K562 (cell line): ENCODE data around the gene CC2D1A. TPM values are rescaled to one million over a fixed set of nuclear protein-coding genes. Genes with fewer than 3 reads are reported as not detected.

Source experiments
- ATAC-seq: fragments of 200-7000 bp; cut with Tn5 transposase; 3 replicates; pipeline ENCODE4 v1.9.1; 2020; ENCODE audit warnings: moderate library complexity
- BruUV-seq: library from RNA; stranded (reverse); fragments of 400-500 nt; replicated peaks from 2 replicates; lab custom pipeline; 2021; lab: Mats Ljungman, UMichigan
- CTCF ChIA-PET: fragments of 300-600 bp; formaldehyde crosslinking; extraction: SDS; loops from one replicate; lab custom pipeline; 2021; ENCODE audit warnings: low intra/inter-chr PET ratio; lab: Yijun Ruan, JAX
- POLR2A ChIA-PET: fragments of 300-600, 350-650 bp; sonication (Branson Sonifier 250); formaldehyde crosslinking; extraction: SDS; loops from one replicate; lab custom pipeline; 2021; ENCODE audit warnings: antibody characterized with exemption, inconsistent platforms; lab: Yijun Ruan, JAX
- DNase-seq, 4 experiments: peaks; one replicate each; pipeline versions ENCODE4 v3.0.0 to v3.0.0-alpha.2; 2011 to 2018; ENCODE audit warnings: low spot score in 3 of 4, mixed read lengths in 3 of 4; ENCODE audit errors: extremely low read depth in 1 of 4
- FAIRE-seq: peaks from 2 replicates; lab custom pipeline; 2011; peaks lifted over from hg19 to GRCh38; lab: Jason Lieb, UNC
- H2AFZ ChIP-seq: 2 replicates; pipeline ENCODE4 v1.6.0; 2011; ENCODE audit warnings: low read depth, low read length, control low read depth, inconsistent platforms
- H3K27ac ChIP-seq: fragments of 200-600 bp; 3 replicates; pipeline ENCODE4 v1.8.0; 2011; ENCODE audit warnings: low read depth, mild to moderate bottlenecking, control low read depth, inconsistent platforms, low read length, moderate library complexity, mixed read lengths; ENCODE audit errors: extremely low read depth
- H3K27me3 ChIP-seq, 2 experiments: fragments of 300-600 bp in 1 of 2; 2 replicates in 1 of 2; 3 replicates in 1 of 2; pipeline versions ENCODE4 v1.6.0 to v1.8.0; 2011; ENCODE audit warnings: inconsistent platforms in 2 of 2, low read length in 2 of 2, mild to moderate bottlenecking in 1 of 2, mixed read lengths in 1 of 2, moderate library complexity in 1 of 2; ENCODE audit not compliant: control insufficient read depth in 2 of 2, insufficient read depth in 2 of 2
- H3K36me3 ChIP-seq: fragments of 300-600 bp; 3 replicates; pipeline ENCODE4 v1.8.0; 2011; ENCODE audit warnings: mild to moderate bottlenecking, low read length, inconsistent platforms; ENCODE audit not compliant: control insufficient read depth, insufficient read depth
- H3K4me1 ChIP-seq, 2 experiments: fragments of 200-600 bp in 1 of 2; replicated peaks in 1 of 2; 2 replicates in 1 of 2; 3 replicates in 1 of 2; pipeline versions ENCODE4 v1.5.1 to v1.8.0; 2011; ENCODE audit warnings: inconsistent platforms in 2 of 2, low read length in 2 of 2, mild to moderate bottlenecking in 1 of 2, mixed read lengths in 1 of 2, moderate library complexity in 1 of 2; ENCODE audit not compliant: control insufficient read depth in 2 of 2, insufficient read depth in 2 of 2
- H3K4me2 ChIP-seq: 2 replicates; pipeline ENCODE4 v1.6.1; 2011; ENCODE audit warnings: low read length, control low read depth, inconsistent platforms, mixed read lengths; ENCODE audit not compliant: insufficient read depth
- H3K4me3 ChIP-seq: fragments of 200-600 bp; sonication (generic), shearing (Covaris generic); 2 replicates; pipeline ENCODE4 v1.5.1; 2016; ENCODE audit warnings: control low read depth, inconsistent platforms
- H3K79me2 ChIP-seq: fragments of 200-600 bp; 3 replicates; pipeline ENCODE4 v1.8.0; 2011; ENCODE audit warnings: low read length, inconsistent platforms; ENCODE audit not compliant: control insufficient read depth, insufficient read depth
- H3K9ac ChIP-seq, 2 experiments: 2 replicates each; pipeline versions ENCODE4 v1.6.0 to v1.6.1; 2011; ENCODE audit warnings: low read depth in 2 of 2, low read length in 2 of 2, control low read depth in 1 of 2, inconsistent platforms in 1 of 2, mild to moderate bottlenecking in 1 of 2, mixed read lengths in 1 of 2; ENCODE audit not compliant: insufficient read depth in 1 of 2
- H3K9me1 ChIP-seq: one replicate; pipeline ENCODE4 v1.6.0; 2011; ENCODE audit warnings: inconsistent platforms, mild to moderate bottlenecking, low read length, moderate library complexity; ENCODE audit not compliant: control insufficient read depth, insufficient read depth
- H3K9me3 ChIP-seq: replicated peaks from 2 replicates; pipeline ENCODE4 v1.5.1; 2011; ENCODE audit warnings: low read depth, low read length, inconsistent platforms; ENCODE audit not compliant: control insufficient read depth, insufficient read depth
- H4K20me1 ChIP-seq: replicated peaks from 2 replicates; pipeline ENCODE4 v1.6.1; 2011; ENCODE audit warnings: low read length, inconsistent platforms, mixed read lengths; ENCODE audit not compliant: control insufficient read depth, insufficient read depth
- BHLHE40 ChIP-seq: IDR thresholded peaks from 2 replicates; pipeline ENCODE4 v1.6.1; 2011; ENCODE audit warnings: low read length, improper control_type of control experiment
- CCAR2 ChIP-seq: fragments of 200-400 bp; formaldehyde crosslinking; IDR thresholded peaks from 2 replicates; pipeline ENCODE4 v1.6.1; 2017; ENCODE audit warnings: mild to moderate bottlenecking, low read depth, low read length
- GATA2 ChIP-seq: sonication (generic); formaldehyde crosslinking; IDR thresholded peaks from 2 replicates; pipeline ENCODE4 v1.4.0; 2020; ENCODE audit warnings: mild to moderate bottlenecking, missing genetic modification reagents
- JUND ChIP-seq, 2 experiments: IDR thresholded peaks; 2 replicates in 1 of 2; 3 replicates in 1 of 2; pipeline ENCODE4 v1.6.1; 2011; ENCODE audit warnings: borderline replicate concordance in 2 of 2, low read depth in 2 of 2, low read length in 2 of 2, improper control_type of control experiment in 1 of 2, missing biosample characterization in 1 of 2, missing genetic modification characterization in 1 of 2, missing genetic modification reagents in 1 of 2
- NR2C1 ChIP-seq, 2 experiments: fragments of 450-650 bp; IDR thresholded peaks; 2 replicates each; pipeline ENCODE4 v1.6.1; 2017; ENCODE audit warnings: mild to moderate bottlenecking in 2 of 2, antibody characterized with exemption in 1 of 2, inconsistent platforms in 1 of 2, missing compliant biosample characterization in 1 of 2, missing genetic modification characterization in 1 of 2
- RBM17 ChIP-seq: fragments of 200-400 bp; formaldehyde crosslinking; IDR thresholded peaks from 2 replicates; pipeline ENCODE4 v1.6.1; 2017; ENCODE audit warnings: low read depth, mild to moderate bottlenecking, low read length, borderline replicate concordance
- SAFB ChIP-seq: fragments of 200-400 bp; formaldehyde crosslinking; IDR thresholded peaks from 2 replicates; pipeline ENCODE4 v1.6.1; 2017; ENCODE audit warnings: low read depth, low read length, borderline replicate concordance
- ZFP1 ChIP-seq: fragments of 450-650 bp; formaldehyde crosslinking; IDR thresholded peaks from 2 replicates; pipeline ENCODE4 v1.4.0; 2020; ENCODE audit warnings: mild to moderate bottlenecking, mixed read lengths
- ZFP36 ChIP-seq: fragments of 150-350 bp; IDR thresholded peaks from 2 replicates; pipeline ENCODE4 v1.6.1; 2018; ENCODE audit warnings: low read length, low read depth; ENCODE audit not compliant: partially characterized antibody
- WGBS: fragments of 100-300 bp; shearing (Covaris generic); methylation state at CpG from one replicate; pipeline ENCODE4 v1.1.6; 2016; ENCODE audit warnings: low coverage, mixed read lengths; ENCODE audit not compliant: insufficient coverage; ENCODE audit errors: missing lambda C conversion rate; 5-methylcytosine and 5-hydroxymethylcytosine counted together
- in situ Hi-C: fragments of 300-500 bp; cut with MboI; formaldehyde crosslinking; loops from 4 replicates; pipeline ENCODE4 v1.15.0; 2018; ENCODE audit warnings: inconsistent platforms, mixed read lengths
- intact Hi-C: fragments of 100-400 bp; cut with micrococcal nuclease; formaldehyde crosslinking; loops from 2 replicates; pipeline ENCODE4 v1.14.2; 2022
- polyA plus RNA-seq, 8 experiments: library from polyadenylated mRNA; depleted of rRNA in 4 of 8; stranded (reverse) in 5 of 8; unstranded in 3 of 8; fragments of >200 nt; fragmentation: Nextera tagmentation in 2 of 8; fragmentation: Illumina TruSeq in 1 of 8; extraction: Ambion mirVana in 2 of 8; extraction: Trizol in 1 of 8; gene quantifications; 2 replicates each; pipeline versions ENCODE4 v1.2.1 to v1.2.3, GENCODE V29; 2011 to 2014; ENCODE audit warnings: inconsistent platforms in 1 of 8, missing spikeins in 1 of 8
- total RNA-seq, 7 experiments: library from RNA; depleted of rRNA in 6 of 7; stranded (reverse); fragments of >200 nt in 6 of 7; fragmentation: Illumina TruSeq in 2 of 7; extraction: Trizol in 2 of 7; gene quantifications; 2 replicates each; pipeline versions ENCODE4 v1.2.1 to v1.2.3, GENCODE V29; 2011 to 2021; ENCODE audit warnings: low replicate concordance in 1 of 7
- TF ChIP-seq, protein P1 (sequence below): fragments of 250-450 bp; sonication (Bioruptor Pico); IDR thresholded peaks from 2 replicates; pipeline ENCODE4 v1.4.0; 2020
- TF ChIP-seq, protein P2 (sequence below), 2 experiments: fragments of 150-350 bp in 1 of 2; IDR thresholded peaks; 2 replicates each; pipeline ENCODE4 v1.6.1; 2012 to 2016; ENCODE audit warnings: low read depth in 2 of 2, low read length in 2 of 2, mild to moderate bottlenecking in 1 of 2, moderate library complexity in 1 of 2
- TF ChIP-seq, protein P3 (sequence below): IDR thresholded peaks from 2 replicates; pipeline ENCODE4 v1.6.1; 2012; ENCODE audit warnings: low read depth, low read length, improper control_type of control experiment, borderline replicate concordance
- TF ChIP-seq, protein P4 (sequence below): fragments of 450-650 bp; formaldehyde crosslinking; IDR thresholded peaks from 2 replicates; pipeline ENCODE4 v1.4.0; 2020; ENCODE audit warnings: mild to moderate bottlenecking, moderate library complexity

CC2D1A gene
- total and polyA plus RNA-seq, 9 of the 15 experiments (the other 6 are each of a cell fraction or from before 2014, with no cell fraction given), result 0.32 to 31.0 (median 12.9) TPM

DNA sequence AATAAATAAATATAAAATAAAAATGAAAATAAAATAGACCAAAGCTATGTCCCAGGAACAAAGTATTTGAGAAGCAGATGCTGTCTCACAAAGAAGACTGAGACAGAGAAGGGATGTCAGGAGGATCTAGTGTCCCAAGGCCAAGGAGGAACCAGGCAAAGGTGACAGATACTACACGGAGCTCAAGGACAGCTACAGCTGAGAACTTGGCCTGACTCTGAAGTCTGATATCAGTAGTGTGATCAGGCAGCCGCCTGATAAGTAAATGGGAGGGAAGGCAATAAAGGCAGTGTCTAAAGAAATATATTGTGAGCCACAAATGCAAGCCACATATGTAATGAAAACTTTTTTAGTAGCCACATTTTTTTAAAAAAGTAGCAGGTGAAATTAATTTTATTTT, 49.5 kb upstream of the CC2D1A start:
- CTCF ChIA-PET, result no interaction called here
- H3K4me2 ChIP-seq, result peak overlapping the region; percentile 49; the same call in 1 of the 2 replicates
- intact Hi-C loops (no loop called here), in situ Hi-C loops (no loop called here)
- BruUV-seq, result no TSS peak
- FAIRE-seq (peak; percentile 75), DNase-seq (peak in 1 of 4 experiments; percentile 71), ATAC-seq (peak; percentile 20; the same call in 1 of the 3 replicates)
- H3K27me3 ChIP-seq, result no peaks in the 10 kb centered on the region
- H3K4me1 ChIP-seq, result peaks cover 21 to 24% of the 10 kb centered on the region in 2 experiments
- no peaks in the 10 kb centered on the region for H3K9me3 ChIP-seq
- WGBS, result 4% methylated on average over 2 of the region's 2 CpGs
- H3K4me3 ChIP-seq, result no peak overlapping the region
- H3K9me1 ChIP-seq, result no peaks in the 10 kb centered on the region
- H3K27ac ChIP-seq, result peak overlapping the region; percentile 36; the same call in 1 of the 3 replicates
- peak overlapping the region in 1 of 2 experiments; percentile 17; a peak in 1 of 4 replicates for H3K9ac ChIP-seq
- no peaks in the 10 kb centered on the region for H3K36me3 ChIP-seq
- H2AFZ ChIP-seq, result no peak overlapping the region
- H3K79me2 ChIP-seq, result no peaks in the 10 kb centered on the region
- POLR2A ChIA-PET, result interaction anchor here (0.5 to 0.8 kb wide), 4 partner anchors 10 to 188 kb away, joined by 3 read pairs; partner anchors contain the start of gene MRI1
- H4K20me1 ChIP-seq, result no peaks in the 10 kb centered on the region
- no peak for TF ChIP-seq CCAR2
- TF ChIP-seq, protein P1, sequence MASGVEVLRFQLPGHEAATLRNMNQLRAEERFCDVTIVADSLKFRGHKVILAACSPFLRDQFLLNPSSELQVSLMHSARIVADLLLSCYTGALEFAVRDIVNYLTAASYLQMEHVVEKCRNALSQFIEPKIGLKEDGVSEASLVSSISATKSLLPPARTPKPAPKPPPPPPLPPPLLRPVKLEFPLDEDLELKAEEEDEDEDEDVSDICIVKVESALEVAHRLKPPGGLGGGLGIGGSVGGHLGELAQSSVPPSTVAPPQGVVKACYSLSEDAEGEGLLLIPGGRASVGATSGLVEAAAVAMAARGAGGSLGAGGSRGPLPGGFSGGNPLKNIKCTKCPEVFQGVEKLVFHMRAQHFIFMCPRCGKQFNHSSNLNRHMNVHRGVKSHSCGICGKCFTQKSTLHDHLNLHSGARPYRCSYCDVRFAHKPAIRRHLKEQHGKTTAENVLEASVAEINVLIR (CRISPR knock-in tag), result no peak
- no peak for TF ChIP-seq SAFB
- TF ChIP-seq, protein P2, sequence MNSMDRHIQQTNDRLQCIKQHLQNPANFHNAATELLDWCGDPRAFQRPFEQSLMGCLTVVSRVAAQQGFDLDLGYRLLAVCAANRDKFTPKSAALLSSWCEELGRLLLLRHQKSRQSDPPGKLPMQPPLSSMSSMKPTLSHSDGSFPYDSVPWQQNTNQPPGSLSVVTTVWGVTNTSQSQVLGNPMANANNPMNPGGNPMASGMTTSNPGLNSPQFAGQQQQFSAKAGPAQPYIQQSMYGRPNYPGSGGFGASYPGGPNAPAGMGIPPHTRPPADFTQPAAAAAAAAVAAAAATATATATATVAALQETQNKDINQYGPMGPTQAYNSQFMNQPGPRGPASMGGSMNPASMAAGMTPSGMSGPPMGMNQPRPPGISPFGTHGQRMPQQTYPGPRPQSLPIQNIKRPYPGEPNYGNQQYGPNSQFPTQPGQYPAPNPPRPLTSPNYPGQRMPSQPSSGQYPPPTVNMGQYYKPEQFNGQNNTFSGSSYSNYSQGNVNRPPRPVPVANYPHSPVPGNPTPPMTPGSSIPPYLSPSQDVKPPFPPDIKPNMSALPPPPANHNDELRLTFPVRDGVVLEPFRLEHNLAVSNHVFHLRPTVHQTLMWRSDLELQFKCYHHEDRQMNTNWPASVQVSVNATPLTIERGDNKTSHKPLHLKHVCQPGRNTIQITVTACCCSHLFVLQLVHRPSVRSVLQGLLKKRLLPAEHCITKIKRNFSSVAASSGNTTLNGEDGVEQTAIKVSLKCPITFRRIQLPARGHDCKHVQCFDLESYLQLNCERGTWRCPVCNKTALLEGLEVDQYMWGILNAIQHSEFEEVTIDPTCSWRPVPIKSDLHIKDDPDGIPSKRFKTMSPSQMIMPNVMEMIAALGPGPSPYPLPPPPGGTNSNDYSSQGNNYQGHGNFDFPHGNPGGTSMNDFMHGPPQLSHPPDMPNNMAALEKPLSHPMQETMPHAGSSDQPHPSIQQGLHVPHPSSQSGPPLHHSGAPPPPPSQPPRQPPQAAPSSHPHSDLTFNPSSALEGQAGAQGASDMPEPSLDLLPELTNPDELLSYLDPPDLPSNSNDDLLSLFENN (IDR thresholded peaks at IDR 0.05; ENCODE audit: low read depth in 2 of 2, low read length in 2 of 2), result no peak
- TF ChIP-seq GATA2, result peak; percentile 20; the same call in 1 of the 2 replicates
- TF ChIP-seq JUND (IDR thresholded peaks at IDR 0.05; ENCODE audit: borderline replicate concordance, low read depth, low read length), result no peak
- peak; percentile 12; the same call in 1 of the 3 replicates for TF ChIP-seq JUND (tag; IDR thresholded peaks at IDR 0.05; ENCODE audit: borderline replicate concordance, low read depth, low read length)
- TF ChIP-seq ZFP36, result peak; percentile 4
- TF ChIP-seq BHLHE40, result peak; percentile 34; the same call in 1 of the 2 replicates
- TF ChIP-seq RBM17, result no peak
- TF ChIP-seq NR2C1 (IDR thresholded peaks at IDR 0.05), result peak; percentile 23; the same call in 1 of the 2 replicates
- no peak for TF ChIP-seq NR2C1 (tag; IDR thresholded peaks at IDR 0.05)
- TF ChIP-seq, protein P3, sequence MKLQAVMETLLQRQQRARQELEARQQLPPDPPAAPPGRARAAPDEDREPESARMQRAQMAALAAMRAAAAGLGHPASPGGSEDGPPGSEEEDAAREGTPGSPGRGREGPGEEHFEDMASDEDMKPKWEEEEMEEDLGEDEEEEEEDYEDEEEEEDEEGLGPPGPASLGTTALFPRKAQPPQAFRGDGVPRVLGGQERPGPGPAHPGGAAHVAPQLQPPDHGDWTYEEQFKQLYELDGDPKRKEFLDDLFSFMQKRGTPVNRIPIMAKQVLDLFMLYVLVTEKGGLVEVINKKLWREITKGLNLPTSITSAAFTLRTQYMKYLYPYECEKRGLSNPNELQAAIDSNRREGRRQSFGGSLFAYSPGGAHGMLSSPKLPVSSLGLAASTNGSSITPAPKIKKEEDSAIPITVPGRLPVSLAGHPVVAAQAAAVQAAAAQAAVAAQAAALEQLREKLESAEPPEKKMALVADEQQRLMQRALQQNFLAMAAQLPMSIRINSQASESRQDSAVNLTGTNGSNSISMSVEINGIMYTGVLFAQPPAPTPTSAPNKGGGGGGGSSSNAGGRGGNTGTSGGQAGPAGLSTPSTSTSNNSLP, result peak; percentile 82
- TF ChIP-seq ZFP1 (CRISPR knock-in tag), result no peak
- TF ChIP-seq, protein P4, sequence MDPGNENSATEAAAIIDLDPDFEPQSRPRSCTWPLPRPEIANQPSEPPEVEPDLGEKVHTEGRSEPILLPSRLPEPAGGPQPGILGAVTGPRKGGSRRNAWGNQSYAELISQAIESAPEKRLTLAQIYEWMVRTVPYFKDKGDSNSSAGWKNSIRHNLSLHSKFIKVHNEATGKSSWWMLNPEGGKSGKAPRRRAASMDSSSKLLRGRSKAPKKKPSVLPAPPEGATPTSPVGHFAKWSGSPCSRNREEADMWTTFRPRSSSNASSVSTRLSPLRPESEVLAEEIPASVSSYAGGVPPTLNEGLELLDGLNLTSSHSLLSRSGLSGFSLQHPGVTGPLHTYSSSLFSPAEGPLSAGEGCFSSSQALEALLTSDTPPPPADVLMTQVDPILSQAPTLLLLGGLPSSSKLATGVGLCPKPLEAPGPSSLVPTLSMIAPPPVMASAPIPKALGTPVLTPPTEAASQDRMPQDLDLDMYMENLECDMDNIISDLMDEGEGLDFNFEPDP (CRISPR knock-in tag), result no peak
